ENCODE data around the gene SLC10A3.

- no peak for TF ChIP-seq CTCF (conservative IDR thresholded peaks at IDR 0.05 in 1 of 2, IDR thresholded peaks at IDR 0.05 in 1 of 2; ENCODE audit: low read depth in 1 of 2, low read length in 2 of 2)
- TF ChIP-seq EZH2 (IDR thresholded peaks at IDR 0.05; ENCODE audit: low read length, missing control alignments): no peak
Observed at GRCh38 chrX:154469114-154469513, 21.3 kb downstream of the SLC10A3 start.
